ENCODE data around the gene NAP1L4. TPM values are rescaled to one million over a fixed set of nuclear protein-coding genes. Genes with fewer than 3 reads are reported as not detected.

Gene NAP1L4
- total and polyA plus RNA-seq, 2 experiments from 2014 or later: 68.8 to 121 TPM

GRCh38 chr11:3014057-3014938, 22.2 kb upstream of the NAP1L4 start:
- DNase-seq: no peak
- WGBS, 2 experiments (ENCODE audit: low coverage in 1 of 2, low lambda C conversion rate in 2 of 2, missing lambda C conversion rate in 2 of 2): 80 to 84% methylated on average over 15 to 16 of the region's 16 CpGs
- peak overlapping the region; percentile 34; the same call in 1 of the 2 replicates for H3K27ac ChIP-seq

GRCh38 chr11:3011891-3012885, 20.1 kb upstream of the NAP1L4 start:
- H3K27ac ChIP-seq: no peak overlapping the region
- no peak overlapping the region for H3K9ac ChIP-seq
- no peak for TF ChIP-seq EZH2phosphoT487 (IDR thresholded peaks at IDR 0.05; ENCODE audit: insufficient read depth, low read depth)
- TF ChIP-seq EZH2 (IDR thresholded peaks at IDR 0.05; ENCODE audit: insufficient read depth, poor library complexity, severe bottlenecking): no peak
- H2AFZ ChIP-seq: no peak overlapping the region
- H3K9me2 ChIP-seq (ENCODE audit: insufficient read depth): no peaks in the 10 kb centered on the region
- DNase-seq: no peak
- no peaks in the 10 kb centered on the region for H4K20me1 ChIP-seq (ENCODE audit: insufficient read depth)
- peaks cover 48% of the 10 kb centered on the region for H3K36me3 ChIP-seq (ENCODE audit: low read depth)
- H3F3A ChIP-seq (ENCODE audit: insufficient read depth): peaks cover 25% of the 10 kb centered on the region; the same call in 1 of the 2 replicates
- H3K9me3 ChIP-seq (ENCODE audit: low read depth): no peaks in the 10 kb centered on the region
- no peaks in the 10 kb centered on the region; the same call in 1 of the 2 replicates for H3K79me2 ChIP-seq (ENCODE audit: insufficient read depth)
- WGBS, 2 experiments (ENCODE audit: low coverage in 1 of 2, low lambda C conversion rate in 2 of 2, missing lambda C conversion rate in 2 of 2): 93 to 95% methylated on average over 31 of the region's 31 CpGs
- no peak overlapping the region for H3K4me3 ChIP-seq
- no peaks in the 10 kb centered on the region for H3K27me3 ChIP-seq (replicated peaks; ENCODE audit: insufficient read depth)
- no peak overlapping the region for H3K4me2 ChIP-seq (ENCODE audit: unreplicated experiment)
- in situ Hi-C loops (cut with MboI): no loop called here
- no peaks in the 10 kb centered on the region; the same call in 1 of the 2 replicates for H3K4me1 ChIP-seq (ENCODE audit: insufficient read depth)

More at GRCh38 chr11:3014057-3014938, 22.2 kb upstream of the NAP1L4 start:
- no peak for TF ChIP-seq EZH2phosphoT487 (IDR thresholded peaks at IDR 0.05; ENCODE audit: insufficient read depth, low read depth)
- no peak for TF ChIP-seq EZH2 (IDR thresholded peaks at IDR 0.05; ENCODE audit: insufficient read depth, poor library complexity, severe bottlenecking)
- Histone ChIP-seq H3K79me2 (ENCODE audit: insufficient read depth) (peaks cover 4% of the 10 kb centered on the region), H3K9me2 (ENCODE audit: insufficient read depth) (no peaks in the 10 kb centered on the region), H3K27me3 (replicated peaks; ENCODE audit: insufficient read depth) (no peaks in the 10 kb centered on the region), H3K4me3 (no peak overlapping the region), H3K9me3 (ENCODE audit: low read depth) (no peaks in the 10 kb centered on the region), H3K36me3 (ENCODE audit: low read depth) (peaks cover 67% of the 10 kb centered on the region), H4K20me1 (ENCODE audit: insufficient read depth) (no peaks in the 10 kb centered on the region), H3K4me1 (ENCODE audit: insufficient read depth) (no peaks in the 10 kb centered on the region; the same call in 1 of the 2 replicates), H3K4me2 (ENCODE audit: unreplicated experiment) (no peak overlapping the region), H2AFZ (no peak overlapping the region), H3K9ac (no peak overlapping the region), H3F3A (ENCODE audit: insufficient read depth) (peaks cover 25% of the 10 kb centered on the region; the same call in 1 of the 2 replicates)
- in situ Hi-C loops (cut with MboI): no loop called here

- Histone ChIP-seq H2AFZ (no peak overlapping the region), H3K4me1 (ENCODE audit: insufficient read depth) (no peaks in the 10 kb centered on the region; the same call in 1 of the 2 replicates), H3F3A (ENCODE audit: insufficient read depth) (peaks cover 15% of the 10 kb centered on the region; the same call in 1 of the 2 replicates), H3K27ac (no peak overlapping the region), H4K20me1 (ENCODE audit: insufficient read depth) (no peaks in the 10 kb centered on the region), H3K9ac (no peak overlapping the region), H3K4me2 (ENCODE audit: unreplicated experiment) (no peak overlapping the region), H3K27me3 (replicated peaks; ENCODE audit: insufficient read depth) (no peaks in the 10 kb centered on the region), H3K36me3 (ENCODE audit: low read depth) (peaks cover 44% of the 10 kb centered on the region), H3K9me2 (ENCODE audit: insufficient read depth) (no peaks in the 10 kb centered on the region), H3K9me3 (ENCODE audit: low read depth) (no peaks in the 10 kb centered on the region), H3K79me2 (ENCODE audit: insufficient read depth) (no peaks in the 10 kb centered on the region; the same call in 1 of the 2 replicates), H3K4me3 (no peak overlapping the region)
- no peak for DNase-seq
- in situ Hi-C loops (cut with MboI): no loop called here
- WGBS, 2 experiments (ENCODE audit: low coverage in 1 of 2, low lambda C conversion rate in 2 of 2, missing lambda C conversion rate in 2 of 2): 82 to 86% methylated on average over 13 of the region's 13 CpGs
- TF ChIP-seq EZH2phosphoT487 (IDR thresholded peaks at IDR 0.05; ENCODE audit: insufficient read depth, low read depth): no peak
- TF ChIP-seq EZH2 (IDR thresholded peaks at IDR 0.05; ENCODE audit: insufficient read depth, poor library complexity, severe bottlenecking): no peak
Observed at GRCh38 chr11:3010521-3011275, 18.6 kb upstream of the NAP1L4 start.
